Limb (tissue), 2 donors: Measurements from ENCODE around the gene POLR1A.

Source experiments
- DNase-seq, 2 donors: peaks; one replicate each; pipeline ENCODE4 v3.0.0-alpha.2; 2016; ENCODE audit errors: extremely low spot score in 2 of 2

POLR1A gene

DNA sequence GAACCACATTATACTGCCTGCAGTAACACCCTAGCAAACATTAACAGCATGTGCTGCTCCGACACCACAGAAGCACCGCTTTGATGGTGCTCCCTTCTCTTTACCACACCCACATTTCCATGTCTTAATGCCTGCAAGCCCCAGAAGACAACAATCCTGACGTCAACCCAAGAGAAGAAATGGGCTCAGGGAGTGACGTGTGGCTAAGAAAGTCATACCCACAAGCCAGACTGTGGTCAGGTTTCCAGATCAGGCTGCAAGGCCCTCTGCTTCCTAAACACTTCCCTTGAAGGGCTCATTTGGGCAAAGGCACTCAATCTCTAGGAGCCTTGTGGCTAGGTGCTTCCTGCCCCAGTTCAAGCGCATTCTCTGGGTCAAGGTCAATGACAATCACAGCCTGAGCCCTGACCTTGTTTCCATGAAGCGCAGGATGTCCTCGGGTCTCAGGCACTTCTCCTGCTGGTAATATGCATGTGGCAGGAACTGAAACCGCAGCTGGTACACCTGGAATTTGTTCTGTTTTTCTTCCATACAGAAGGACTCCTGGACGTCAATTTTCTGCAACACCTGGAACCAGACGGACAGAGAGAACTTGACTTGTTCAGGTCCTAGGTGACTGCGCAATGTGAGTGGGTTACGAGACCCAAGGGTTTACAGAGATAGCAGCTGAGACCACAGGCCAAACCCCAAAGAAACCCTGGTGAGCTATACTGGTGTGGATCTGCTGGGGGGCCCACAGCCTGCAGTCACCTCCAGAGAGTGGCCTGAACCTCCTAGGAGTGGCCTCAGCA, 67.2 kb downstream of the POLR1A start:
- DNase-seq: peak in 1 of 2 donors; percentile 25

DNA sequence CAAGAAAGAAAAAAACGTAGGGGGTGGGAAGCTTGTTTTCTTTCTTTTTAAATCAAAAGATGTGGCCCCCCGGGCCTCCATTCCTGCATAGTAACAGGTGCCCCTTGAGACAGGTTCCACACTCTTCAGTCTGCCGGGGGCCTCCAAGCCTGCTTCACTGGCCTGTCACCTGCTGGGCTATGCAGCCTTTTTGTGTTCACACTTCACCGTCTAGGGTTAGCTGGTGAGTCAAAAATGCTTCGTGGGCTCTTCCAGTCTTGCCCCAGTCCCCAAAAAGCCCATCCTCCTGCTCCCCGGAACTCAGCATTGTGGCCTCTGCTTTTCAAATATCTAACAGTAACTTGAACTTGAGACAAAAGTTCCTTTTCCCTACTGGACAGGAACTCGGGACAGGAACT, 67.9 kb downstream of the POLR1A start:
- peak in 1 of 2 donors; percentile 17 for DNase-seq

DNA sequence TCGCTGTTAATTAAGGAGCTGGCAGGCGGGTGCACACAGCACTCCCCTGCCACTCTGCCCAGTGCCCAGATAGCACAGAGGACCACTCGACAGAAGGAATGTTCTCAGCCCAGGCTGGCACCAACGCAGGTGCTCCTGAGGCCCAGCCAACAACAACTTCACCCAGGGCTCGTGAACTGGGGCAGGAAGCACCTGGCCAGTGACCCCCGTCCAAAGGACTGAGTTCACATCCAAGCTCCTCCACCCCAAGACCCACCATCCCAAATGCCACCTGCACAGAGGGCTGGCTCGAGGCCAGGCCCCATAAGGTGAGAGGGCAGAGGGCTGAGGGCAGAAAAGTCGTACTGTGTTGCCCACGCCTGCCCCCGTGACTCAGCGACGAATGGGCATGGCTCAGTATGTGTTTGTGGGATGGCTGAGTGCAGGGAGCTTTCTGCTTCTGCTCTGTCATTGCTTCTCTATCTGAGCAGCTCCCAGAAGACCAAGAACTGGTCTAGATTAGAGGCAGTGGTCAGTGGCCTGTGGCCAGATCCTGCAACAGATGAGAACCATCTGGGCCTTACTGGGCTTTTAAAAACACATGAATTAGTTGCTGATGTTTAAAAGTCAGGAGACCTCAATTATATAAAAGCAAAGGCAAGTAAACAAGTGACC, 68.4 kb downstream of the POLR1A start:
- peak; percentile 19 to 42 for DNase-seq

DNA sequence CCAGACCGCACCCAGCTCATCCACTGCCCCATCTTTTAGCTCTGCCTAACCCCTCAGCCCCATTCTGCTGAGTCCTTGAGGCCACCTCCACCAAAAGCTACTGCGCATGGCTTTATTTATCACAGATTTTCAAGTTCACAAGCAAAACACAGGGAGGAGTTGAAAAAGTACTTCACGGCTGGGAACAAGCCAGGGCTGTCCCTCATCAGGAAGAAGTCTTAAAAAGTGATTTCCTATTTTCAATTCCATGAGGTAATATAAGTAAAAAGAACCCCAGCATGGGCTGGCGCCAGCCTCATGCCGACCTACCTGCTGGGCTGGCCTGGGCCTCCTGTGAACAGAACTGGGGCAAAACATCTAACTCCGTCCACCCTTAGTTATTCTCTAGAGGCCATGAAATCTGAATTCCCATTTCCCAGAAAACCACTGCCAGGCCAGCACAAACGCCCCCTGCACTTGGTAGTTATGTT, 69.0 kb downstream of the POLR1A start:
- peak; percentile 70 to 77 for DNase-seq

DNA sequence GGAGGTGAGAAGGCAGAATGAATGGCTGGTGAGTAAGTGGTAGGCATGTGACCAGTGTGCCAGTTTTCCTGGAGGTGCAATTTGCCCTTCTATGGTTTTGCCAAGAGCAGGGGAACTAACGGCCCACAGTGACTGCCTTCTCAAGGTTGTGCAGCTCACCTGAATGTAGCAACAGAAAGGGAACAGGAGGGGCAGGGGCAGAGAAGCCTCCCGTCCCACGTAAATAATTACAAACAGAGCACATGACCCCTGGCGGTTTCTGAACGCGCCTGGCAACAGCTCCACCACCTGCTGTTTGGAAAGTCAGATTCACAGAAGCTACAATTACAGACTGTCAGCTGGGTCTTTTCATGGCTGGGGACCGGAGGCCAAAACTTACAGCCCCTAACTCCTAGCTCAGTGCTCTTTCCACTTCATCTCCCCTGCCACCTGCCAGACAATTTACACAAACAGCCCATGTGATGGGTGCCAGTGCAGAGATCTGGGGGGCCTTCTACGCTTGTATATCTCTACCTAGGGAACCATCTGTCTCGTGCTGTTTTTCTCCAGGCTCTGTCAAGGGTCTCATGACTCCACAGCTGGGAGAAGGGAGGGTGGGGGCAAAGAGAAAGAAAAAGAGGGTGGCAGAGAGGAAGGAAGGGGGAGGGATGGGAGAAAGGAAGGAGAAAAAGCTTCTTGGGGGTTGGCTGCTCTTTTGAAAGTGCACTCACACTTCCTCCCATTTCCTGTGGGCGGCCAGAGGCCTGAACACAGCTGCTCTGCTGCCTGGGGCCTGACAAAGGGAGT, 69.6 kb downstream of the POLR1A start:
- DNase-seq: peak; percentile 77 to 78

DNA sequence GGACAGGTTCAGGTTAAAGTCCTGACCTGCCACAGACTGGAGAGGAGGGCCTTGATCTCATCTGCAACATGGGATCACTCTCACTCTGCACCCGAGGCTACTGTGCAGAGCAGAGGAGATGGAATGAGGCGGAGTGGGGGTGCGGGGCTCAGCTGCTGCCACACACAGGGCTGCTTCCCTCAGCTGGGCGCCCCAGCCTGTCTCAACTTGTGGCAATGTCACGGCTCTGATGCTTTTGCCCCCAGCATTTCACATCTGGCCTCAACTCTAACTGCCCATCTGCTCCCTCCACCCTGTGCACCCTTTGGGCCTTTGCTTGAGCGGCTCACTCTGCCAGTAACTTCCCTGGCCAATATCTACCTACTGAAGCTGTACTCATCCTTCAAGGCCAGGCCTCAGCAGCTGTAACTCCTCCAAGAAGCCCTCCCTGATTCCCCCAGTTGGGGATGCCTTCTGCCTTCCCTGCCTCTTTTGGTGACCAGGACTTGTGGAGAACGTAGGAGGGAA, 70.3 kb downstream of the POLR1A start:
- DNase-seq: no peak

DNA sequence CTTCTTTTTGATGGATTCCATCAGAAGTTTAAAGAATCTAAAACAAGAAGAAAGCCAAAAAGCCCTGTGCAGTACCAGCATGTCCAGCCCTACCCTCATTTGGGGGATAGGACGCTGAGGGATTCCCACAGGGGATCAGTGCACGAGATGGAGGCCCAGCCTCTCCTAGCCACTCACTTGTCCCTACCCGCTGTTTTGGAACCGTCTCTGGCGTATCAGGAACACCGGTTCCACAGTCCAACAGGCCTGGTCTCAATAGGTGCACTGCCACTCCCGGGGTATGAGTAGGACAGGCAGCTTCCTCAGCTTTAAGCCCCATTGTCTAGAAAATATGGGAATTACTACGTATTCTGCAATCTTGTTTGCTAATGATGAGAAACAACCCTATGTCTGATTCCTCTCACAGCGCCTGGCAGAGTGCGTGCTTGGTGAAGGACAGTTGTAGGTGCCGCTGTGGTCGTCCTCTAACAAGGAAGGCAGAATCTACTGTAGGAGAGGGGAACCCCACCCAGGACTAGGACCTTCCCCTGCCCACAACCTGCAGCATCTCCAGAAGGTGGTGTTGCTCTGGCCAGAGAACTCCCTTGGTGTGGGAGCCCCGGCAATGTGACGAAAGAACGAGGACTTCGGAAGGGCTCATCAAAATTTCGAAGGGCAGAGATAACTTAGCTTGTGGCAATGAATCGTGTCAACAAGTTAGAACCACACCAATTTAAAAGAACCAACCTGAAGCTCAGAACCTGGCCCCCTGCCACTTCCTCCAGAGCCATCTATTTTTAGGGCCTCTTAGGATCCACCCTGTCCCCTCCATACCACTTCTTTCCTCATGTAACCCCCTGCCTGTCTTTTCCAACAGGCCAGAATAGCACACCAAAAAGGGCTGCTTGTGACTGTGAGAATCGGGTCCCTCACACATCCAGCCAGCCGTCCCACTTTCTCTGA, 71.7 kb downstream of the POLR1A start:
- DNase-seq: no peak

DNA sequence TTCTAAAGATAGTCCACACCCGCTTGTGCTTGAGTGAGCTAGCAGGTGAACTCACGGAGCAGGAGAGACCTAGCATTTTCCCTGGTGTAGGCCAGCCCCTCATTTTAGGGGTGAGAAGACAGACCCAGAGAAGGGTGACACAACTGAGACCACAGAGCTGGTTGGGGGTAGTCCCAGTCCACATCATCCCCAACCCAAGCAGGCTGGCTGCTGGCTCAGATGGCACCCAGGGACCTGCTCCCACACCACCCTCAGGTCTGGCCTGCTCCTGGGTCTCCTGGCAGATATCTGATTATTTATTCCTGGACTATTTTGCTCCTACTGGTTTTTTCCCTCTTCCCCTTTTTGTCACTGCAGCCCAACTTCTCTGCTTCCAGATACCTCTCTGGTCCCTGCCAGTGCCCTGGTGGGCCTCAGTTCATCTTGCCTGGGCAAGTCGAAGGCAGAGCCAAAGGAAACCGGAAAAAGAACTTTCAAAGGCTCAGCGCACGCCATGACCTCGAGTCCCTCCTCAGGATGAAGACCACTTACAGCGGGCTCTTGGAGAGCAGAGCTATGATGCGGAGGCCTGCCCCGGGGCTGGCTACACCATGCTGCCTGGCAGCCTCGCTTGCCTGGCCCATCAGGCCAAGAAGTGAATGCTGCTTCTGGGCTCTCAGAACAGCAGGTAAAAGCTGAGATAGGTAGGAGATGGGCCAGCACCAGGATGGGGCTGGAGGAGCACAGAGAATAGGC, 72.7 kb downstream of the POLR1A start:
- DNase-seq: no peak

DNA sequence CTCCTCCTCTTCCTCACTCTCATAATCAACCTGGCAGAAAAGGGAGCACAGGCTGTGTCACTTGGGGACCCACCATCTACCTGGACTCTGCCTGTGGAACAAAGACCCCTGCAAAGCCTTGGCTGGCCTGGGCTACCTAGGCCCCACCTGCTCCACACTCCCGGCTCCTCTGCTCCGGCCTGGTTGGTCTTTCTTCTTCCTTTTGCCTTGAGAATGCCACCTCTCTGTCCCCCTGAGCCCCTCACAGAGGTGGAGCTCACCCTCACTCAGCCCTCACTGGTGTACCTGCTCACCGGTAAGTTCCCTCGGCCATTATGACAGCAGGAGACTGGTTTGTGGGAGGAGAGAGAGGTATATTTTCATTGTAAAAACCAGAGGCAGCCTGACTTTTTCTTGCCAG, 74.1 kb downstream of the POLR1A start:
- DNase-seq: peak in 1 of 2 donors; percentile 7

DNA sequence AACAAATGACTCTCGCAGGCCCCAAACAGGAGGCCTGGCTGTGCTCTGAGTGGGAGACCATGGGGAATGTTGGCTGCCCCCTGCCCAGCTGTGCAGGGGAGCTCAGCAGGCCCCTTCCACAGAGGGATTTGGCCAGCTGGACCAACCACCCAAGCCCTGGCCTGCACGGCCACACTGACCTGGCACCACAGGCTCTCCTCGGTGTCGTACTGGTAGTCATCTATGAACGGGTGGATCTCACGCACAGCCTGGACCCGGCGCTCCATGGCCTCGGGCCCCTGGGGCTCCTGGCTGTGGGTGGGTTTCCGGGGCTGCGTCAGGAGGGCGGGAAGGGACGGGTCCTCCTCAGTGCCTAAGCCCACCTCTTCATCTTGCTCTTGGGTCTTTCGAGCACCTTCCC, 74.5 kb downstream of the POLR1A start:
- peak in 1 of 2 donors; percentile 21 for DNase-seq

DNA sequence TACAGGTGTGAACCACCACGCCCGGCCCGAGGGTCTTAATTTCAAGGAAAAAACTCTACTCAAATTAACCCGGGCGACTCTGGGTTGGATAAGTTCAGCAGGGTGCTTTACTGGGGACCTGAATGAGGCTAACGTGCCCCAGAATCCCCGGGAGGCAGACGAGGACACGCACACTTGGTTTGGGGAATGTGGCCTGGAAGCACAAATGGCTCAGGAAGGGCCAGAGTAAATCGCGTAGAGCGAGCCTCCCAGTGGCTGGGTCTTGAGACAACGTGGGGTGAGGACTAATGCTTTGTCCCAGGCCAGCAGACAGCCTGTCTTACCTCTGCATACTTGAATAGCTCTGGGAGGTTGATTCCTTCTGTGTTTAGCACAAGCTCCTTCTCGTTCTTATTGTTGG, 75.8 kb downstream of the POLR1A start:
- DNase-seq: no peak

DNA sequence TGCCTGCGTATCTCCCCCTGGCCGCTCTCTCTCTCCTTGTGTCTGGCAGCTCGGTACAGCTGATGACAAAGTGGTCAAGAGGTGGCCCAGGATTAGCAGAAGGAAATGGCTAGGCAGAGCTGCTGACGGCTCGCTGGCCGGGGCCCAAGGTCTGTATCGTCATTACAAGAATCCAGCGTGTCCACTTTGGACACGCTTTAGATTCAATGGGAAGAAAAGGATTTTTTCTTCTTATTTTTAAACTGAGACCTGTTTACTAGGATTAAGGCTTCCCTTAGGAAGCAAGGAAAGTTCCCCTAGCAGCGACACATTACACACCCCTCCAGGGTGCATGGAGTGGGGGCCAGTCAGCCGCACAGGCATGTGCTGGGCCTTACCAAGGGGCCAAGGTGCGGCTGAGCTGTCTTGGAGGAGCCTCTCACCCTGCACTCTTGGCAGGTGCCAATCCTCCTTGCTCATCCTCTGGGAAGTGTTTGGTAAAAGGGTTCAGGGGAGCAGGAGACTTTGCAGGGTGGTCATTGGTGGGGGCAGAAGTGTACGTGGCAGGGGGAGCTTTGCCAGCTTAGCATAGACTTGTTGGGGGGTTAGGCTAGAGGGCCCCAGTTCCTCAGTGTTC, 76.8 kb downstream of the POLR1A start:
- no peak for DNase-seq

DNA sequence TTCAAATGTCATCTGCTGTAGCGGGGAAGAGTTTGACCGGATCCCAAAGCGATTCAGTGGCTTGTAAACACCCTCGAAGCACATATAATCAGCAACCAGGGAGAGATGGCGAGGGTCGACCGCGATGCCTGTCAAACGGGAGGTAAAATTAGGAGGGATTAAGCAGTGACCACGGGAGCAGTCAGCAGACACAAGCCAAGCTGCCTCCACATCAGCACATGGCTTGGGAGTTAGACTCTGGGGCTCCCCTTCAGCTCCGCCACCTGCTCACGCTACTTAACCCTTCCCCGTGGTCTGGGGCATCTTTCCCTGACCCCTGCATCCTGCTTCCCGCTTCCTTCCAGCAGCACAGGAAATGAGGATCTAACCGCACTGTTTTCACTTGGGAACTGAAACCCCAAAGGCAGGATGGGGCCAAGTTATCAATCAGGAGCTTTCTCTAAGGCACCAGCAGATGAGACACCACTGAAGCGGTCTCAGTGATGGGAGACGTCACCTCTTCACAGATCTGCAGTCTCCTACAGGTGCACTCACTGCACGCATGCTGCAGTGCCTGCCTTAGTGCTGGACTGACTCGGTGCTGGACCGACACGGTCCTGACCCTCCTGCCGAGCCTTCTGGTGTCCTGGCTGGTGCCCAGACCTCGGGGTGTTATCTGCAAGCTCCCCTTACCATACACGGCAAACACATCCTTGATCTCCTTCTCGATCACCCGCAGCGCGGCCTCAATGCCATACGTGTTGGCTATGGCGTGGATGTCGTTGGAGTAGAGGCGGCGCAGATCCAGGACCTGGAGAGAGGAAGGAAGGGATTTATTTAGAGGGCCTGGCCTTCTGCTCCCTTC, 77.5 kb downstream of the POLR1A start:
- DNase-seq: no peak

DNA sequence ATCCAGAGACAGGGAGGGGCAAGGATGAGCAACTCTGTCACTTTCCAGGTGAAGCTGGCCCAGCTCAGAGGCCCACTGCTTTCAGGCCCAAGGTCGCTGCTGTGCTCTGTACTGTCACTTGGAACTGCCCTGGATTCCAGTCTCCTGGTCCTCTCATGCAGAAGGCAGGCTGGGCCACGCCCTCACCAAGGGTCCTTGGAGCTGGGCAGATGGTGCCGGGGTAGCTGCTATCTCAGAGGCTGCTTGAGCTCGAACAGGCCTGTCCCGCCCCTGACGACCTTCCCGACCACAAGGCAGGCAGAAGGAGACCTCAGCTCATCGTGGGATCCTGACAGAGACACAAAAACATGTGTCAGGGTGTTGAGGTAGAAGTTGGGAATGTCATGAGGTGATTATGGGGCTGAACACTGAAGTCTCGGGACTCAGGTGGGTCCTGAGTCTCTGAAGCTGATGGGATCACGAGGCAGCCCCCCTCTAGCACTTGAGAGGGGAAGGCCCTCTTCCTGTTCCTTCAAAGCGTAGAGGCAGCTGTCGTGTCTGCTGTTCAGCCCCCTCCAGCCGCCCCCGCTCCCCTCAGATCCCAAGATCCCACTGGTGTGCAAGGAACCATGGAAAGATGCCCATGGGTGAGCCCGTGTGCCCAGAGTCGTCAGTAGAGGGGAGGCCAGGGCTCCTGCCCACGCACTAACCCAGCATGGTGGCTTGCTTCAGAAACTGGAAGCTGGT, 78.3 kb downstream of the POLR1A start:
- no peak for DNase-seq

DNA sequence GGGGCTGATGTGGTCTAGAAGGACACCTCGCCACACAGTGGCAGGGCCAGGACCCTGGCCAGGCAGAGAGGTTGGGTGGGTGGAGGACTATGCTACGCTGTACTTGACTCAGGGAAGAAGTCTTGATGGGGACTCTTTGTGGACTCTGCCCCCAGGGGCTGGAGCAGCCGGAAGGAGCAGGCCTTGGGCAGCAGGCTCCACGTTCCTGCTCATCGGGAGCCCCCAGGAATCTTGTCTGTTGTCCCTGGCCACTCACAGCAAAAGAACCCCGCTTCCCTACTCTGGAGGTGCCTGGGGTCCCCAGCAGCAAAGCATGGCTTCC, 79.0 kb downstream of the POLR1A start:
- DNase-seq: peak in 1 of 2 donors; percentile 14

DNA sequence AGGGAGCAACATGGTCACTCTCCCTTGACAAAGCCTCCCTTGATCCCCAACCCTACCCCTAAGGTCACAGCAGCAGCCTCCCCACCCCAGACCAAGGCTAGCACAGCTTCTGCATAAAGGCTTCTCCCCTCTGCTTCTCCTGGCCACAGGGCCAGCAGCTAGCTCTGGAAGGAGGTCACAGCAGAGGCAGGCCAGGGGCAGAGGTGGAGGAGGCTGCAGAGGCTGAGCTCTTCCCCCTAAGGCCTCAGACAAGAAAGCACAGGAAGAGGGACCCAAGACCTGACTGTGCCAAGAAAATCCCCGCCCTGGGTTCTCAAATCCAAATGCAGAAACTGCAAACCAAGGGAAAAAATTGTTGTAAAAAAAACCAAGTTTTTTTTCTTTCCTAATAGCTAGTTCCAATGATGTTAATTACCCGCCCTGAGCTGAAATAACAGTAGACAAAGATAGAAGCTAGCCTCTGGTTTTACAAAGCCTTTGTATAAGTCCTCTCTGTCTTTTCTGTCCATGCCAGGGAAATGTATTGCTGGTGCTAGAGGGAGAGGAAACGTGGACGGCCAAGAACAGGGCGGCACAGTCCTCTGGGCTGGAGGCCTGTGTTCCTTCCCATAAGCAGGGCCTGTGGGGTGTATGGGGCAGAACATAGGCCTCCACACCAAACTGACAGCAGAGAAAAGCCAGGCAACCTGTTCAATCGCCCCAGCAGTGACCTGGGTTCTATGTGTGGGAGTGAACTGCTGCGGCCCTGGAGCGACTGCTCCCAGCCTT, 79.5 kb downstream of the POLR1A start:
- DNase-seq: no peak

DNA sequence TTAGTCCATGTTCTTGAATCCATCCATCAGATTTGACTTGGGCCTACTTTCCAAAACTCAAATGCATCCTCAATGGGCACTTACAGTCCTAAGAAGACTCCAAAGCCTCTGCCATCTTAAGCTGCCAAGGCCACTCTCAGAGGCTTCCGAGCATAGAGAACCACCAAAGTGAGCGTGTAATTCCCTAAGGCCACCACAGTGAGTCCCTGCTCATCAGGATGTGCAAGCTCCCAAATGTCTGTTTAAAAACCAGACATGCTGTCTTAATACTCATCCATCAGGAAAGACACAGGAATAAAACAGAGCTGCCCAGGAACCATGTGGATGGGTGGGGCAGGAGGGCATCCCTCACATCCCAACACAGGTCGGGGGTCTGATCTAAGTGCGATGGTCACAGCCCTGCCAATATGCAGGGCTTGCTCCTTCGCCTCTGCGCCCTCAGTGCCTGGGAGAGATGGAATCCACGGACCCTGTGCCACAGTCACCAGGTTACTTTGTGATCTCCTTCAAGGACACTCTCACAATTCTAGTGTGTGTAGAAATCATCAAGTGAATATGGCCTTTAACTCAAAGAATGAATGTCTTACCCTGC, 80.4 kb downstream of the POLR1A start:
- DNase-seq: no peak
